ENCODE measurements around the gene C9. TPM values are rescaled to one million over a fixed set of nuclear protein-coding genes. Genes with fewer than 3 reads are reported as not detected.

C9 gene
- total RNA-seq: not detected in 2 replicates

DNA sequence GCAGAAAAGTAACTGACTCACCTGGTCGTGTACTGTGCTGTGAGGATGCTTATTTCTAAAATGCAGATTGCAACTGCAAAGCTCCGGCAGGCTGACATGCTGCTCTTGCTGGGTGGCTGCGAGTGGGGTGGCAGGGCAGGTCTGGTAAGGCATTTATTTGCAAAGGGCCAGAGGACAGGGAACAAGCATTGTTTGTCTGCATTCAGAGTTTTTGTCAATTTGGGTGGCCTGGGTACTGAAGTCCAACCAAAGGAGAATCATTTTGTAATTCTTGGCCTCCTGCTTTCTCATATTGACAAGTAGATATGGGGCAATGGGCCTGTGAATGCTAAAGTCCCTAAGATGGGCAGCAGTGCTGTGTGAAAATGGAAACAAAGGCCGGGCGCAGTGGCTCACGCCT, at the start of gene C9:
Gene C9 (minus strand): TSS at position 129 of the 400 bp plus-strand sequence. CDS start 31 bp downstream, at position 98.

Other genes starting within 250 kb of the C9 start
- under 0.01 TPM in 1 of 2 replicates, not detected in the other for gene FYB1, start 144.9 kb downstream of the C9 start, total RNA-seq
- gene DAB2, start 60.5 kb upstream of the C9 start, total RNA-seq: 23.0 and 44.8 TPM in 2 replicates